Neural progenitor cell (in vitro differentiated cells): ENCODE measurements around the gene FER. TPM values are rescaled to one million over a fixed set of nuclear protein-coding genes. Genes with fewer than 3 reads are reported as not detected.

ENCODE experiments used
- DNase-seq: peaks from one replicate; pipeline ENCODE4 v3.0.0-alpha.2; 2016; ENCODE audit warnings: low spot score
- H2AFZ ChIP-seq: fragments of 200-600 bp; sonication (generic); replicated peaks from 2 replicates; pipeline ENCODE4 v1.6.1; 2016; ENCODE audit warnings: antibody characterized with exemption
- H3F3A ChIP-seq: fragments of 200-600 bp; sonication (generic); 2 replicates; pipeline ENCODE4 v1.6.1; 2016; ENCODE audit warnings: antibody characterized with exemption, low read depth
- H3K27ac ChIP-seq: fragments of 200-600 bp; sonication (generic); 2 replicates; pipeline ENCODE4 v1.5.1; 2016; ENCODE audit warnings: mild to moderate bottlenecking
- H3K27me3 ChIP-seq: fragments of 200-600 bp; sonication (generic); 2 replicates; pipeline ENCODE4 v1.6.1; 2016; ENCODE audit warnings: mild to moderate bottlenecking, moderate library complexity
- H3K36me3 ChIP-seq: fragments of 200-600 bp; sonication (generic); 2 replicates; pipeline ENCODE4 v1.5.1; 2016
- H3K4me1 ChIP-seq: fragments of 200-600 bp; sonication (generic); 2 replicates; pipeline ENCODE4 v1.6.1; 2016; ENCODE audit warnings: mixed run types
- H3K4me2 ChIP-seq: fragments of 200-600 bp; sonication (generic); 2 replicates; pipeline ENCODE4 v1.6.1; 2016
- H3K4me3 ChIP-seq: fragments of 200-600 bp; sonication (generic); 2 replicates; pipeline ENCODE4 v1.5.1; 2016
- H3K79me2 ChIP-seq: fragments of 200-600 bp; sonication (generic); 2 replicates; pipeline ENCODE4 v1.6.1; 2016; ENCODE audit warnings: low read depth
- H3K9ac ChIP-seq: fragments of 200-600 bp; sonication (generic); 2 replicates; pipeline ENCODE4 v1.6.1; 2016
- H3K9me3 ChIP-seq: fragments of 200-600 bp; sonication (generic); 2 replicates; pipeline ENCODE4 v1.5.1; 2016; ENCODE audit warnings: low read depth
- H4K20me1 ChIP-seq: fragments of 200-600 bp; sonication (generic); 2 replicates; pipeline ENCODE4 v1.6.1; 2016; ENCODE audit warnings: low read depth
- H3K27ac Mint-ChIP-seq: 3 replicates; pipeline ENCODE4 v1.8.0; 2021; ENCODE audit warnings: mixed read lengths
- H3K27me3 Mint-ChIP-seq: 2 replicates; pipeline ENCODE4 v1.8.0; 2022; ENCODE audit warnings: low read depth, mild to moderate bottlenecking, inconsistent platforms, moderate library complexity, mixed read lengths; ENCODE audit not compliant: insufficient read depth
- H3K36me3 Mint-ChIP-seq: 3 replicates; pipeline ENCODE4 v1.8.0; 2021; ENCODE audit warnings: mixed read lengths
- H3K4me1 Mint-ChIP-seq: 3 replicates; pipeline ENCODE4 v1.8.0; 2021; ENCODE audit warnings: mixed read lengths
- H3K4me3 Mint-ChIP-seq: 3 replicates; pipeline ENCODE4 v1.8.0; 2021; ENCODE audit warnings: mild to moderate bottlenecking, moderate library complexity, mixed read lengths
- H3K9me3 Mint-ChIP-seq: 3 replicates; pipeline ENCODE4 v1.8.0; 2020; ENCODE audit warnings: mixed read lengths
- CTCF ChIP-seq: fragments of 200-600 bp; sonication (generic); IDR thresholded peaks from 2 replicates; pipeline ENCODE4 v1.5.1; 2017; ENCODE audit warnings: antibody characterized with exemption, mild to moderate bottlenecking
- EZH2 ChIP-seq: fragments of 200-600 bp; sonication (generic); IDR thresholded peaks from 2 replicates; pipeline ENCODE4 v1.6.1; 2017; ENCODE audit warnings: antibody characterized with exemption, mild to moderate bottlenecking, moderate library complexity
- EZH2phosphoT487 ChIP-seq: fragments of 200-600 bp; sonication (generic); IDR thresholded peaks from 2 replicates; pipeline ENCODE4 v1.6.1; 2017; ENCODE audit warnings: antibody characterized with exemption
- total RNA-seq: library from RNA; depleted of rRNA; stranded (reverse); fragments of >200 nt; gene quantifications from 2 replicates; pipeline ENCODE4 v1.2.3, GENCODE V29; 2015; ENCODE audit warnings: low replicate concordance

The FER gene
- total RNA-seq, 1 donor from 2014 or later: 25.0 TPM

- TF ChIP-seq EZH2phosphoT487 (no peak), CTCF (no peak), EZH2 (no peak)
- no peaks in the 10 kb centered on the region for H3K9me3 Mint-ChIP-seq
- H3F3A ChIP-seq: no peaks in the 10 kb centered on the region
- H3K36me3 ChIP-seq: no peaks in the 10 kb centered on the region
- no peaks in the 10 kb centered on the region for H3K4me1 ChIP-seq
- H3K27ac ChIP-seq: no peak overlapping the region
- H3K27me3 Mint-ChIP-seq: no peaks in the 10 kb centered on the region
- H3K4me3 ChIP-seq: no peak overlapping the region
- H2AFZ ChIP-seq: no peak overlapping the region
- H3K36me3 Mint-ChIP-seq: no peaks in the 10 kb centered on the region
- no peak overlapping the region for H3K4me3 Mint-ChIP-seq
- H3K9ac ChIP-seq: no peak overlapping the region
- no peaks in the 10 kb centered on the region for H3K27me3 ChIP-seq
- no peaks in the 10 kb centered on the region for H3K9me3 ChIP-seq
- no peaks in the 10 kb centered on the region for H4K20me1 ChIP-seq
- no peak for DNase-seq
- no peak overlapping the region for H3K27ac Mint-ChIP-seq
- no peaks in the 10 kb centered on the region for H3K4me1 Mint-ChIP-seq
- no peak overlapping the region for H3K4me2 ChIP-seq
- no peaks in the 10 kb centered on the region for H3K79me2 ChIP-seq
These were observed 365.9 kb downstream of the FER start for GRCh38 chr5:109113608-109114007.

DNA sequence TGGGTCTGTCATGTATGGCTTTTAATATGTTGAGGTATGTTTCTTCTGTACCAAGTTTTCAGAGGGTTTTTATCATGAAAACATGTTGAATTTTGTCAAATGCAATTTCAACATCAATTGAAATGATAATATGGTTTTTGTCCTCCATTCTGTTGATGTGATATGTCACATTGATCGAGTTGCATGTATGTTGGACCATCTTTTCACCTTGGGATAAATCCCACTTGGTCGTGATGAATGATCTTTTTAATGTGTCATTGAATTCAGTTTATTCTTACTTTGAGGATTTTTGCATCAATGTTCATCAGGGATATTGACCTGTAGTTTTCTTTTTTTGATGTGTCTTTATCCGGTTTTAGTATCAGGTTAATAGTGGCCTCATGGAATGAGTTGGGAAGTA is 373.5 kb downstream of the FER start:
- no peaks in the 10 kb centered on the region for H4K20me1 ChIP-seq
- H3K4me2 ChIP-seq: no peak overlapping the region
- H3K36me3 ChIP-seq: no peaks in the 10 kb centered on the region
- H3K27me3 ChIP-seq: no peaks in the 10 kb centered on the region
- H3K4me1 ChIP-seq: peaks cover 7% of the 10 kb centered on the region
- no peaks in the 10 kb centered on the region for H3K27me3 Mint-ChIP-seq
- H3F3A ChIP-seq: no peaks in the 10 kb centered on the region
- H3K9me3 Mint-ChIP-seq: peaks cover 23% of the 10 kb centered on the region
- H3K4me3 ChIP-seq: no peak overlapping the region
- H3K27ac Mint-ChIP-seq: no peak overlapping the region
- H3K4me1 Mint-ChIP-seq: peaks cover 3% of the 10 kb centered on the region
- no peak overlapping the region for H3K4me3 Mint-ChIP-seq
- TF ChIP-seq CTCF (no peak), EZH2phosphoT487 (no peak), EZH2 (no peak)
- H3K9ac ChIP-seq: no peak overlapping the region
- H2AFZ ChIP-seq: no peak overlapping the region
- peaks cover 9% of the 10 kb centered on the region for H3K9me3 ChIP-seq
- H3K79me2 ChIP-seq: no peaks in the 10 kb centered on the region
- DNase-seq: no peak
- H3K27ac ChIP-seq: no peak overlapping the region
- peaks cover 4% of the 10 kb centered on the region for H3K36me3 Mint-ChIP-seq

DNA sequence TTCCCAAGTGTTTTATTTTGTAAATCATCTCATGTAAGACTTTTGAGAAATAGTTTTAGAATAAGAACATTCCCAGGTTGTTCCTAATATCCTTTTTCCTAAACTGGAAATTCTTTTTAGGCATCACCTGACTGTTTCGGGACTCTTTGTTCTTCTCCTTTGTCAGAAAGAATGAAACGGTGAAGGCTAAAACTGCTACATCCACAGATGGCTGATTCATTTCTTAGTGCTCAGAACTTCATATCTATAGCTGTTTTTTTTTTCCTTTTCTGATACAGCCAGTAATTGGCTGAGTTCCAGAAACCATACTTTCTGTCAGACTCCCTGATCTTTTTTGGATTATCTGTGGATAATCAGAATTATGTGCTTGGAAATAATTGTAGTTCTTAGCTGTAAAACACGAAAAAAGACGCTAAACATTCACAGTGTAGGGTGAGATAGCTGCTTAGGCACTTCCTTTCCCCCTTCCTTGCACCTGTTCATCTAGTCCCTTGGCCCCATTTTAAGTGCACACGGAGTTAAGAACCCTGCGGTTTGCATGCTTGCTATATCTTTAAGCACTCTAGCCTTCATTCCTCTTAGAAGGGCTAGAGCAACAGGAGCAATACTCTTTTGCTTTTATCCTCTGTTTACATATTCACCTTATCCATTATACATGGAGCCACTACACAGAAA is 378.2 kb downstream of the FER start:
- H3K9me3 ChIP-seq: peaks cover 9% of the 10 kb centered on the region
- no peaks in the 10 kb centered on the region for H3K79me2 ChIP-seq
- H3K9ac ChIP-seq: no peak overlapping the region
- DNase-seq: peak; percentile 9
- no peak for TF ChIP-seq EZH2phosphoT487
- TF ChIP-seq CTCF: no peak
- no peak for TF ChIP-seq EZH2
- Mint-ChIP-seq H3K36me3 (peaks cover 1% of the 10 kb centered on the region), H3K4me1 (peaks cover 5% of the 10 kb centered on the region), H3K27ac (no peak overlapping the region), H3K9me3 (peaks cover 13% of the 10 kb centered on the region), H3K27me3 (no peaks in the 10 kb centered on the region), H3K4me3 (no peak overlapping the region)
- H3K4me3 ChIP-seq: no peak overlapping the region
- H3K4me2 ChIP-seq: no peak overlapping the region
- no peak overlapping the region for H2AFZ ChIP-seq
- H3K27ac ChIP-seq: no peak overlapping the region
- no peaks in the 10 kb centered on the region for H4K20me1 ChIP-seq
- H3K36me3 ChIP-seq: no peaks in the 10 kb centered on the region
- peaks cover 7% of the 10 kb centered on the region for H3K4me1 ChIP-seq
- no peaks in the 10 kb centered on the region for H3K27me3 ChIP-seq
- no peaks in the 10 kb centered on the region for H3F3A ChIP-seq
